CD4-positive, CD25-positive, alpha-beta regulatory T cell (primary cell): ENCODE data around the gene WDR43. TPM values are rescaled to one million over a fixed set of nuclear protein-coding genes. Genes with fewer than 3 reads are reported as not detected.

Experiments used
- ATAC-seq, 2 donors: fragments of 150-1000 bp; cut with Tn5 transposase; one replicate each; pipeline ENCODE4 v1.10.0; 2021; ENCODE audit warnings: low read depth in 2 of 2, moderate number of reproducible peaks in 2 of 2, moderate library complexity in 1 of 2
- DNase-seq, 3 donors: peaks; one replicate each; pipeline versions ENCODE4 v3.0.0 to v3.0.0-alpha.2; 2012 to 2022; ENCODE audit warnings: mixed read lengths in 1 of 3
- H3K27ac ChIP-seq: one replicate; pipeline ENCODE4 v1.7.0; 2013; ENCODE audit warnings: mild to moderate bottlenecking, low read length; ENCODE audit not compliant: insufficient read depth, poor library complexity, severe bottlenecking
- H3K27me3 ChIP-seq: one replicate; pipeline ENCODE4 v1.7.0; 2013; ENCODE audit warnings: low read length; ENCODE audit not compliant: control insufficient read depth, insufficient read depth
- H3K36me3 ChIP-seq: one replicate; pipeline ENCODE4 v1.7.0; 2013; ENCODE audit warnings: mild to moderate bottlenecking, low read length, moderate library complexity; ENCODE audit not compliant: control insufficient read depth, insufficient read depth
- H3K4me1 ChIP-seq: 2 replicates; pipeline ENCODE4 v1.7.0; 2013; ENCODE audit warnings: mild to moderate bottlenecking, low read length; ENCODE audit not compliant: insufficient read depth, control insufficient read depth, poor library complexity, severe bottlenecking
- H3K4me3 ChIP-seq: one replicate; pipeline ENCODE4 v1.7.0; 2013; ENCODE audit warnings: low read depth, mild to moderate bottlenecking, low read length, moderate library complexity
- H3K9me3 ChIP-seq, 2 experiments: 1 replicate in 1 of 2; 2 replicates in 1 of 2; pipeline ENCODE4 v1.7.0; 2013; ENCODE audit warnings: low read length in 2 of 2, mild to moderate bottlenecking in 1 of 2, moderate library complexity in 1 of 2; ENCODE audit not compliant: control insufficient read depth in 2 of 2
- H3K27ac Mint-ChIP-seq, 3 donors: one replicate each; pipeline ENCODE4 v1.8.0; 2020 to 2022; ENCODE audit warnings: mild to moderate bottlenecking in 3 of 3, mixed read lengths in 3 of 3, moderate library complexity in 2 of 3
- H3K27me3 Mint-ChIP-seq: one replicate; pipeline ENCODE4 v1.8.0; 2022; ENCODE audit warnings: mild to moderate bottlenecking, mixed read lengths
- H3K36me3 Mint-ChIP-seq: one replicate; pipeline ENCODE4 v1.8.0; 2020; ENCODE audit warnings: mixed read lengths
- H3K4me1 Mint-ChIP-seq, 4 donors: one replicate each; pipeline ENCODE4 v1.8.0; 2020 to 2022; ENCODE audit warnings: mixed read lengths in 4 of 4, mild to moderate bottlenecking in 1 of 4
- H3K4me3 Mint-ChIP-seq, 4 donors: one replicate each; pipeline ENCODE4 v1.8.0; 2020 to 2022; ENCODE audit warnings: mild to moderate bottlenecking in 4 of 4, mixed read lengths in 4 of 4, moderate library complexity in 3 of 4
- H3K9me3 Mint-ChIP-seq, 7 donors: one replicate each; pipeline ENCODE4 v1.8.0; 2020 to 2022; ENCODE audit warnings: mixed read lengths in 7 of 7, mild to moderate bottlenecking in 3 of 7, moderate library complexity in 2 of 7
- polyA plus RNA-seq, 4 donors: library from polyadenylated mRNA; unstranded; fragments of 300-500 nt; fragmentation: Illumina TruSeq; gene quantifications; one replicate each; pipeline ENCODE4 v1.2.3, GENCODE V29; 2021
- total RNA-seq: library from RNA; stranded (reverse); gene quantifications from one replicate; pipeline ENCODE4 v1.2.3, GENCODE V29; 2022

The WDR43 gene
- total and polyA plus RNA-seq, 5 donors from 2014 or later, result 27.4 to 70.1 (median 39.5) TPM

GRCh38 chr2:28941008-28941407 lies 46.5 kb downstream of the WDR43 start:
- H3K36me3 Mint-ChIP-seq, result peaks cover 51% of the 10 kb centered on the region
- no peaks in the 10 kb centered on the region for H3K27me3 ChIP-seq
- peaks cover 78% of the 10 kb centered on the region for H3K36me3 ChIP-seq
- no peak overlapping the region for H3K4me3 ChIP-seq
- no peaks in the 10 kb centered on the region for H3K4me1 ChIP-seq
- no peaks in the 10 kb centered on the region for H3K9me3 Mint-ChIP-seq
- H3K27ac ChIP-seq, result no peak overlapping the region
- no peak overlapping the region for H3K4me3 Mint-ChIP-seq
- H3K4me1 Mint-ChIP-seq, result peaks cover 0 to 5% (median 0%) of the 10 kb centered on the region in 4 donors
- DNase-seq (no peak), ATAC-seq (no peak)
- no peaks in the 10 kb centered on the region for H3K27me3 Mint-ChIP-seq
- no peaks in the 10 kb centered on the region for H3K9me3 ChIP-seq
- peak overlapping the region in 2 of 3 donors; percentile 2 to 53 for H3K27ac Mint-ChIP-seq

GRCh38 chr2:28944535-28945248 lies 50.2 kb downstream of the WDR43 start:
- no peak for DNase-seq
- H3K27me3 Mint-ChIP-seq, result no peaks in the 10 kb centered on the region
- no peaks in the 10 kb centered on the region for H3K4me1 ChIP-seq
- no peak overlapping the region for H3K4me3 ChIP-seq
- H3K27me3 ChIP-seq, result no peaks in the 10 kb centered on the region
- H3K36me3 ChIP-seq, result peaks cover 74% of the 10 kb centered on the region
- H3K27ac Mint-ChIP-seq, result peak overlapping the region in 1 of 3 donors; percentile 51
- no peaks in the 10 kb centered on the region for H3K9me3 ChIP-seq
- H3K27ac ChIP-seq, result no peak overlapping the region
- ATAC-seq, result no peak
- peaks cover 0 to 3% (median 1%) of the 10 kb centered on the region in 4 donors for H3K4me1 Mint-ChIP-seq
- H3K4me3 Mint-ChIP-seq, result no peak overlapping the region
- peaks cover 0 to 3% (median 0%) of the 10 kb centered on the region in 7 donors for H3K9me3 Mint-ChIP-seq
- H3K36me3 Mint-ChIP-seq, result peaks cover 52% of the 10 kb centered on the region

GRCh38 chr2:28948160-28948559 lies 53.7 kb downstream of the WDR43 start:
- Histone ChIP-seq H3K36me3 (peaks cover 53% of the 10 kb centered on the region), H3K4me3 (no peak overlapping the region), H3K27ac (no peak overlapping the region), H3K4me1 (no peaks in the 10 kb centered on the region), H3K9me3 (no peaks in the 10 kb centered on the region), H3K27me3 (no peaks in the 10 kb centered on the region)
- no peak for ATAC-seq
- H3K27ac Mint-ChIP-seq, result peak overlapping the region in 1 of 3 donors; percentile 21
- DNase-seq, result no peak
- H3K27me3 Mint-ChIP-seq, result no peaks in the 10 kb centered on the region
- peaks cover 0 to 3% (median 0%) of the 10 kb centered on the region in 7 donors for H3K9me3 Mint-ChIP-seq
- H3K4me1 Mint-ChIP-seq, result peaks cover 2 to 6% (median 4%) of the 10 kb centered on the region in 4 donors
- no peak overlapping the region for H3K4me3 Mint-ChIP-seq
- peaks cover 31% of the 10 kb centered on the region for H3K36me3 Mint-ChIP-seq

GRCh38 chr2:28949190-28949589 lies 54.7 kb downstream of the WDR43 start:
- no peak overlapping the region for H3K27ac ChIP-seq
- H3K4me1 Mint-ChIP-seq, result peaks cover 2 to 6% (median 4%) of the 10 kb centered on the region in 4 donors
- no peaks in the 10 kb centered on the region for H3K4me1 ChIP-seq
- ATAC-seq (no peak), DNase-seq (no peak)
- no peak overlapping the region for H3K27ac Mint-ChIP-seq
- H3K4me3 ChIP-seq, result no peak overlapping the region
- peaks cover 0 to 3% (median 0%) of the 10 kb centered on the region in 7 donors for H3K9me3 Mint-ChIP-seq
- peaks cover 22% of the 10 kb centered on the region for H3K36me3 Mint-ChIP-seq
- peaks cover 43% of the 10 kb centered on the region for H3K36me3 ChIP-seq
- no peaks in the 10 kb centered on the region for H3K27me3 Mint-ChIP-seq
- H3K27me3 ChIP-seq, result no peaks in the 10 kb centered on the region
- no peaks in the 10 kb centered on the region for H3K9me3 ChIP-seq
- H3K4me3 Mint-ChIP-seq, result no peak overlapping the region

- Histone ChIP-seq H3K27me3 (no peaks in the 10 kb centered on the region), H3K36me3 (peaks cover 37% of the 10 kb centered on the region), H3K27ac (no peak overlapping the region), H3K4me3 (no peak overlapping the region), H3K9me3 (no peaks in the 10 kb centered on the region), H3K4me1 (no peaks in the 10 kb centered on the region)
- H3K4me3 Mint-ChIP-seq, result no peak overlapping the region
- no peaks in the 10 kb centered on the region for H3K27me3 Mint-ChIP-seq
- peak overlapping the region; percentile 40 to 76 (median 60) for H3K27ac Mint-ChIP-seq
- peaks cover 2 to 6% (median 4%) of the 10 kb centered on the region in 4 donors for H3K4me1 Mint-ChIP-seq
- peaks cover 0 to 3% (median 0%) of the 10 kb centered on the region in 7 donors for H3K9me3 Mint-ChIP-seq
- DNase-seq (no peak), ATAC-seq (no peak)
- H3K36me3 Mint-ChIP-seq, result peaks cover 19% of the 10 kb centered on the region
Observed at GRCh38 chr2:28949617-28950305, 55.3 kb downstream of the WDR43 start.

- H3K27ac ChIP-seq, result no peak overlapping the region
Observed at GRCh38 chr2:28950941-28951630, 56.6 kb downstream of the WDR43 start.

GRCh38 chr2:28951910-28952835 lies 57.7 kb downstream of the WDR43 start:
- ATAC-seq (no peak), DNase-seq (no peak)
- Histone ChIP-seq H3K4me3 (no peak overlapping the region), H3K36me3 (peaks cover 14% of the 10 kb centered on the region), H3K27me3 (no peaks in the 10 kb centered on the region), H3K4me1 (no peaks in the 10 kb centered on the region), H3K27ac (no peak overlapping the region), H3K9me3 (no peaks in the 10 kb centered on the region)
- Mint-ChIP-seq H3K27me3 (no peaks in the 10 kb centered on the region), H3K27ac (peak overlapping the region in 2 of 3 donors; percentile 14 to 72), H3K4me3 (no peak overlapping the region), H3K9me3 (peaks cover 0 to 3% (median 0%) of the 10 kb centered on the region in 7 donors), H3K4me1 (peaks cover 4 to 15% (median 4%) of the 10 kb centered on the region in 4 donors), H3K36me3 (peaks cover 10% of the 10 kb centered on the region)

More at GRCh38 chr2:28950941-28951630, 56.6 kb downstream of the WDR43 start:
- H3K36me3 ChIP-seq, result peaks cover 25% of the 10 kb centered on the region
- no peak overlapping the region for H3K27ac Mint-ChIP-seq
- H3K9me3 ChIP-seq, result no peaks in the 10 kb centered on the region
- DNase-seq, result no peak
- H3K9me3 Mint-ChIP-seq, result peaks cover 0 to 3% (median 0%) of the 10 kb centered on the region in 7 donors
- no peaks in the 10 kb centered on the region for H3K27me3 Mint-ChIP-seq
- H3K4me1 Mint-ChIP-seq, result peaks cover 2 to 8% (median 4%) of the 10 kb centered on the region in 4 donors
- H3K4me3 ChIP-seq, result no peak overlapping the region
- no peaks in the 10 kb centered on the region for H3K4me1 ChIP-seq
- H3K27me3 ChIP-seq, result no peaks in the 10 kb centered on the region
- ATAC-seq, result no peak
- no peak overlapping the region for H3K4me3 Mint-ChIP-seq
- H3K36me3 Mint-ChIP-seq, result peaks cover 16% of the 10 kb centered on the region
